Mesenchymal stem cell (in vitro differentiated cells and primary cell): Measurements from ENCODE around the gene ARHGAP24.
A peak's percentile ranks its signal among the peaks of the same experiment; 100 is the strongest.

Experiments
- DNase-seq: peaks from one replicate; pipeline ENCODE4 v3.0.0-alpha.2; 2013
- H2AFZ ChIP-seq: one replicate; pipeline ENCODE4 v1.6.1; 2013; ENCODE audit warnings: low read depth, mild to moderate bottlenecking, control low read depth, inconsistent platforms, low read length, moderate library complexity
- H2AK5ac ChIP-seq: 2 replicates; pipeline ENCODE4 v1.6.1; 2013; ENCODE audit warnings: low read length, moderate library complexity, mild to moderate bottlenecking, inconsistent platforms; ENCODE audit not compliant: severe bottlenecking
- H2BK120ac ChIP-seq: one replicate; pipeline ENCODE4 v1.6.1; 2013; ENCODE audit warnings: low read depth, mild to moderate bottlenecking, inconsistent platforms, low read length, moderate library complexity
- H2BK12ac ChIP-seq, 2 experiments: one replicate each; pipeline ENCODE4 v1.6.1; 2013; ENCODE audit warnings: inconsistent platforms in 2 of 2, low read length in 2 of 2, mild to moderate bottlenecking in 2 of 2, moderate library complexity in 2 of 2, control low read depth in 1 of 2
- H2BK15ac ChIP-seq: one replicate; pipeline ENCODE4 v1.6.1; 2013; ENCODE audit warnings: mild to moderate bottlenecking, low read depth, inconsistent platforms; ENCODE audit not compliant: poor library complexity, severe bottlenecking
- H2BK5ac ChIP-seq: 2 replicates; pipeline ENCODE4 v1.6.1; 2013; ENCODE audit warnings: low read depth, mild to moderate bottlenecking, low read length, control low read depth, inconsistent platforms; ENCODE audit not compliant: poor library complexity, severe bottlenecking
- H3K14ac ChIP-seq, 2 experiments: one replicate each; pipeline ENCODE4 v1.6.1; 2013; ENCODE audit warnings: inconsistent platforms in 2 of 2, low read length in 2 of 2, control low read depth in 1 of 2, mild to moderate bottlenecking in 1 of 2, moderate library complexity in 1 of 2
- H3K18ac ChIP-seq, 2 experiments: one replicate each; pipeline ENCODE4 v1.6.1; 2013; ENCODE audit warnings: inconsistent platforms in 2 of 2, low read length in 2 of 2, control low read depth in 1 of 2, low read depth in 1 of 2, mild to moderate bottlenecking in 1 of 2
- H3K23ac ChIP-seq, 2 experiments: one replicate each; pipeline ENCODE4 v1.6.1; 2013; ENCODE audit warnings: inconsistent platforms in 2 of 2, low read length in 2 of 2, mild to moderate bottlenecking in 2 of 2, moderate library complexity in 2 of 2, control low read depth in 1 of 2
- H3K27ac ChIP-seq: 2 replicates; pipeline ENCODE4 v1.5.1; 2013; ENCODE audit warnings: mild to moderate bottlenecking, moderate library complexity, low read length, control low read depth, inconsistent platforms; ENCODE audit not compliant: poor library complexity, severe bottlenecking
- H3K27me3 ChIP-seq, 2 experiments: 2 replicates each; pipeline versions ENCODE4 v1.6.1 to v1.7.0; 2013; ENCODE audit warnings: low read length in 2 of 2, mild to moderate bottlenecking in 2 of 2, moderate library complexity in 2 of 2, control low read depth in 1 of 2, inconsistent platforms in 1 of 2; ENCODE audit not compliant: control insufficient read depth in 1 of 2, insufficient read depth in 1 of 2
- H3K36me3 ChIP-seq, 2 experiments: 2 replicates each; pipeline versions ENCODE4 v1.6.1 to v1.7.0; 2013; ENCODE audit warnings: low read length in 2 of 2, control low read depth in 1 of 2, inconsistent platforms in 1 of 2, low read depth in 1 of 2, mild to moderate bottlenecking in 1 of 2; ENCODE audit not compliant: insufficient read depth in 2 of 2, control insufficient read depth in 1 of 2
- H3K4ac ChIP-seq, 2 experiments: one replicate each; pipeline ENCODE4 v1.6.1; 2013; ENCODE audit warnings: inconsistent platforms in 2 of 2, low read length in 2 of 2, mild to moderate bottlenecking in 2 of 2, moderate library complexity in 2 of 2, control low read depth in 1 of 2, low read depth in 1 of 2
- H3K4me1 ChIP-seq: 2 replicates; pipeline ENCODE4 v1.6.1; 2013; ENCODE audit warnings: low read depth, low read length, control low read depth; ENCODE audit not compliant: control insufficient read depth, insufficient read depth
- H3K4me2 ChIP-seq: 2 replicates; pipeline ENCODE4 v1.6.1; 2013; ENCODE audit warnings: low read length, mild to moderate bottlenecking, inconsistent platforms; ENCODE audit not compliant: poor library complexity, severe bottlenecking
- H3K4me3 ChIP-seq, 2 experiments: 2 replicates each; pipeline versions ENCODE4 v1.5.1 to v1.7.0; 2013; ENCODE audit warnings: low read length in 2 of 2, mild to moderate bottlenecking in 2 of 2, control low read depth in 1 of 2, low read depth in 1 of 2; ENCODE audit not compliant: insufficient read depth in 1 of 2
- H3K79me1 ChIP-seq: replicated peaks from 2 replicates; pipeline ENCODE4 v1.6.1; 2013; ENCODE audit warnings: mild to moderate bottlenecking, control low read depth, low read length, inconsistent platforms; ENCODE audit not compliant: poor library complexity, severe bottlenecking
- H3K9ac ChIP-seq: 2 replicates; pipeline ENCODE4 v1.7.0; 2013; ENCODE audit warnings: mild to moderate bottlenecking, low read length, moderate library complexity
- H3K9me3 ChIP-seq: 2 replicates; pipeline ENCODE4 v1.7.0; 2013; ENCODE audit warnings: mild to moderate bottlenecking, low read length; ENCODE audit not compliant: control insufficient read depth
- H4K8ac ChIP-seq: one replicate; pipeline ENCODE4 v1.6.1; 2013; ENCODE audit warnings: inconsistent platforms, mild to moderate bottlenecking, low read length, moderate library complexity
- H4K91ac ChIP-seq: one replicate; pipeline ENCODE4 v1.6.1; 2013; ENCODE audit warnings: mild to moderate bottlenecking, low read length, inconsistent platforms
- WGBS: methylation state at CpG from one replicate; pipeline ENCODE4 v1.1.7; 2013; ENCODE audit warnings: mixed read lengths; 5-methylcytosine and 5-hydroxymethylcytosine counted together

Gene ARHGAP24

GRCh38 chr4:85979276-85979675 is 504.3 kb downstream of the ARHGAP24 start:
- no peaks in the 10 kb centered on the region for H3K27me3 ChIP-seq
- H3K23ac ChIP-seq = no peak overlapping the region
- no peak overlapping the region for H3K14ac ChIP-seq
- no peak overlapping the region for H2BK12ac ChIP-seq
- no peaks in the 10 kb centered on the region for H3K4me1 ChIP-seq
- 100% methylated on average over 3 of the region's 3 CpGs for WGBS
- no peak overlapping the region for H3K4me3 ChIP-seq
- H3K9me3 ChIP-seq = no peaks in the 10 kb centered on the region
- H2BK15ac ChIP-seq = no peak overlapping the region
- no peak overlapping the region for H3K18ac ChIP-seq
- no peak for DNase-seq
- H2BK5ac ChIP-seq = no peak overlapping the region
- H3K4ac ChIP-seq = no peak overlapping the region
- no peak overlapping the region for H2AK5ac ChIP-seq
- no peak overlapping the region for H4K91ac ChIP-seq
- no peak overlapping the region for H3K4me2 ChIP-seq
- no peak overlapping the region for H3K9ac ChIP-seq
- H3K36me3 ChIP-seq = peaks cover 0 to 94% of the 10 kb centered on the region in 2 experiments
- no peak overlapping the region for H4K8ac ChIP-seq
- no peaks in the 10 kb centered on the region for H3K79me1 ChIP-seq
- H2BK120ac ChIP-seq = no peak overlapping the region
- H2AFZ ChIP-seq = no peak overlapping the region
- no peak overlapping the region for H3K27ac ChIP-seq

GRCh38 chr4:85986266-85986665 is 511.3 kb downstream of the ARHGAP24 start:
- H2AK5ac ChIP-seq = no peak overlapping the region
- no peak overlapping the region for H3K4ac ChIP-seq
- H2AFZ ChIP-seq = no peak overlapping the region
- H4K91ac ChIP-seq = no peak overlapping the region
- H3K9ac ChIP-seq = no peak overlapping the region
- 100% methylated on average over 1 of the region's 1 CpG for WGBS
- DNase-seq = no peak
- no peak overlapping the region for H4K8ac ChIP-seq
- H3K79me1 ChIP-seq = no peaks in the 10 kb centered on the region
- H3K4me3 ChIP-seq = no peak overlapping the region
- peaks cover 0 to 74% of the 10 kb centered on the region in 2 experiments for H3K36me3 ChIP-seq
- no peaks in the 10 kb centered on the region for H3K9me3 ChIP-seq
- H3K4me1 ChIP-seq = no peaks in the 10 kb centered on the region
- H3K23ac ChIP-seq = peak overlapping the region in 1 of 2 experiments; percentile 90
- H2BK12ac ChIP-seq = no peak overlapping the region
- no peak overlapping the region for H2BK5ac ChIP-seq
- H3K27ac ChIP-seq = no peak overlapping the region
- H3K18ac ChIP-seq = no peak overlapping the region
- no peak overlapping the region for H3K14ac ChIP-seq
- H3K27me3 ChIP-seq = no peaks in the 10 kb centered on the region
- H2BK120ac ChIP-seq = no peak overlapping the region
- H3K4me2 ChIP-seq = no peak overlapping the region
- no peak overlapping the region for H2BK15ac ChIP-seq

GRCh38 chr4:85993641-85994040 is 518.7 kb downstream of the ARHGAP24 start:
- Histone ChIP-seq H4K8ac (no peak overlapping the region), H3K18ac (no peak overlapping the region), H3K27me3 (no peaks in the 10 kb centered on the region), H3K27ac (no peak overlapping the region), H4K91ac (no peak overlapping the region), H3K36me3 (peaks cover 11 to 81% of the 10 kb centered on the region in 2 experiments), H2BK15ac (no peak overlapping the region), H3K9me3 (no peaks in the 10 kb centered on the region), H3K4ac (no peak overlapping the region), H3K9ac (no peak overlapping the region), H2BK120ac (no peak overlapping the region), H2AFZ (no peak overlapping the region), H2AK5ac (no peak overlapping the region), H3K23ac (no peak overlapping the region), H3K4me3 (no peak overlapping the region), H3K14ac (no peak overlapping the region), H3K79me1 (no peaks in the 10 kb centered on the region), H2BK5ac (no peak overlapping the region), H3K4me1 (no peaks in the 10 kb centered on the region), H3K4me2 (no peak overlapping the region), H2BK12ac (no peak overlapping the region)
- no peak for DNase-seq
- WGBS = 100% methylated on average over 1 of the region's 2 CpGs

GRCh38 chr4:85994576-85994975 is 519.6 kb downstream of the ARHGAP24 start:
- Histone ChIP-seq H2BK5ac (no peak overlapping the region), H3K9ac (no peak overlapping the region), H2BK120ac (no peak overlapping the region), H4K8ac (no peak overlapping the region), H2BK15ac (no peak overlapping the region), H3K4ac (no peak overlapping the region), H3K23ac (no peak overlapping the region), H3K14ac (no peak overlapping the region), H3K27me3 (no peaks in the 10 kb centered on the region), H3K18ac (no peak overlapping the region), H2BK12ac (no peak overlapping the region), H2AK5ac (no peak overlapping the region), H2AFZ (no peak overlapping the region), H3K9me3 (no peaks in the 10 kb centered on the region), H3K36me3 (peaks cover 11 to 79% of the 10 kb centered on the region in 2 experiments), H3K4me1 (no peaks in the 10 kb centered on the region), H4K91ac (no peak overlapping the region), H3K4me3 (no peak overlapping the region), H3K79me1 (no peaks in the 10 kb centered on the region), H3K27ac (no peak overlapping the region), H3K4me2 (no peak overlapping the region)
- no peak for DNase-seq
